K562 (cell line): ENCODE data around the gene GFOD1.

Source experiments
- JUND ChIP-seq, 2 experiments: IDR thresholded peaks; 2 replicates in 1 of 2; 3 replicates in 1 of 2; pipeline ENCODE4 v1.6.1; 2011; ENCODE audit warnings: borderline replicate concordance in 2 of 2, low read depth in 2 of 2, low read length in 2 of 2, improper control_type of control experiment in 1 of 2, missing biosample characterization in 1 of 2, missing genetic modification characterization in 1 of 2, missing genetic modification reagents in 1 of 2
- MAFK ChIP-seq: IDR thresholded peaks from 2 replicates; pipeline ENCODE4 v1.6.1; 2011; ENCODE audit warnings: low read length, improper control_type of control experiment
- RAD51 ChIP-seq: fragments of 450-650 bp; IDR thresholded peaks from 2 replicates; pipeline ENCODE4 v1.7.1; 2016; ENCODE audit warnings: low read depth, mild to moderate bottlenecking, borderline replicate concordance
- ZZZ3 ChIP-seq: fragments of 450-650 bp; IDR thresholded peaks from 2 replicates; pipeline ENCODE4 v1.6.1; 2016; ENCODE audit warnings: antibody characterized with exemption, mild to moderate bottlenecking, moderate library complexity
- TF ChIP-seq, protein P1 (sequence below): sonication (generic); formaldehyde crosslinking; IDR thresholded peaks from 2 replicates; pipeline ENCODE4 v1.9.0; 2022; ENCODE audit warnings: mild to moderate bottlenecking, missing genetic modification reagents

DNA sequence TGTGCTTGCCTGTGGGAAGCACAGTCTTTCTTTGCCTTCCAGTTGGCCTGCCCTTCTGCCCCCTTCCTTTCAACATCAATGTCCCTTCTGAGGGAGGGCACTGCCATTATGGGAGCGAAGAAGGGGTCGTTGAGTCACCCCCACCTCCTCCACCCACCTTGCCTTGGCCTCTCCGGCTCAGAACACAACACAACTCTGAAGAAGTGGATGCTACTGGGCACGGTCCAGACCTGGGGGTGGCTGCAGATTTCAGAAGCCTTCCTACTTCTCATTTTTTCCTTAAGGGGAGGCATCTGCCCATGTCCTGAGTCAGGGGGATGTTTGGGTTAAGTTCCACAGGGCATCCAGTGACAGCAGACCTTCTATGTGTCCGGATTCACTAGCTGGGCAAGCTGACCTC, 72.1 kb downstream of the GFOD1 start:
- no peak for TF ChIP-seq ZZZ3
- TF ChIP-seq JUND (IDR thresholded peaks at IDR 0.05; ENCODE audit: borderline replicate concordance, low read depth, low read length): no peak
- TF ChIP-seq JUND (tag; IDR thresholded peaks at IDR 0.05; ENCODE audit: borderline replicate concordance, low read depth, low read length): no peak
- TF ChIP-seq, protein P1, sequence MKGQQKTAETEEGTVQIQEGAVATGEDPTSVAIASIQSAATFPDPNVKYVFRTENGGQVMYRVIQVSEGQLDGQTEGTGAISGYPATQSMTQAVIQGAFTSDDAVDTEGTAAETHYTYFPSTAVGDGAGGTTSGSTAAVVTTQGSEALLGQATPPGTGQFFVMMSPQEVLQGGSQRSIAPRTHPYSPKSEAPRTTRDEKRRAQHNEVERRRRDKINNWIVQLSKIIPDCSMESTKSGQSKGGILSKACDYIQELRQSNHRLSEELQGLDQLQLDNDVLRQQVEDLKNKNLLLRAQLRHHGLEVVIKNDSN (CRISPR knock-in tag): no peak
- no peak for TF ChIP-seq MAFK
- no peak for TF ChIP-seq RAD51
